ENCODE measurements around the gene CYP2D6. TPM values are rescaled to one million over a fixed set of nuclear protein-coding genes. Genes with fewer than 3 reads are reported as not detected.
"Not testable (repeated sequence)": the region's sequence is repeated elsewhere in the genome, so short reads cannot be mapped to it uniquely, and the experiment has no call there.

CYP2D6 gene
- total RNA-seq, 1 donor from 2014 or later = 1.1 TPM

DNA sequence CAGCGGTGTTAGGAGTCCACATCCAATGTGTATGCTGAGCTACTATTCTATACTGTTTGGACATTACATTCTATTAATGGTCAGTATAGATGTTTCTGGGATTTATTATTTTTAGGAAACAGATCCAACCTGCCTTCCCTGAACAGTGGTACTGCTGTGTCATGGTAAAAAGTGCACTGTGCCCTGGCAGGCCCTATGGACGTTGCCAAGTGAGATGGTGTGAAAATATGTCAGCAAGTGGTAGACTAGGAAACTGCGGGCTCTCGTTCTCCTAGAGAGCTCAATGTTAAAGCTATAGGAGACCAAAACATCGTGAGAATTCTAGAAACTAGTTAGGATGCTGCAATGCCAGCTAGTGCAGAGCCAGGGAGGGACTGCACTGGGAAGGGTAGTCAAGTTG, 26.0 kb upstream of the CYP2D6 start:
- peak; percentile 50 for ATAC-seq

DNA sequence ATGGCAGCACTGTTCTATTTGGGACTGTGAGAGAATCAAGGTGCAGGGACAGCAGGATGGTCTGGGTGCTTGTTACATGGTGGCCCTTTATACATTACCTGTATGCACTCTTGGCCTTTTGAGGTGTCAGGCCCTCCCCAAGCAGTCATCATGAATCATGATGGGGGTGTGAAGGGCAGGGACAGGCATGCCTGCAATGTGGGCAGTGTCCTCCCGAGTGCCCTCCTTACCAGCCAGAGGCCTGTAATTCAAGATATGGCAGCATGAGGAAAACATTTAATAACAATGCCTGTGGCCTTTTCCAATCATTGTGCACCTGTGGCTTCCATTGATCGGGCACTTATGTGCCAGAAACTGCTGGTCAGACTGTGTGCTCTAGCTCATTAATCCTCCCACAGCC, 25.5 kb upstream of the CYP2D6 start:
- ATAC-seq = peak; percentile 92

GRCh38 chr22:42155053-42155543, 24.5 kb upstream of the CYP2D6 start:
- no peak for ATAC-seq

GRCh38 chr22:42154293-42155052, 23.9 kb upstream of the CYP2D6 start:
- ATAC-seq = no peak

DNA sequence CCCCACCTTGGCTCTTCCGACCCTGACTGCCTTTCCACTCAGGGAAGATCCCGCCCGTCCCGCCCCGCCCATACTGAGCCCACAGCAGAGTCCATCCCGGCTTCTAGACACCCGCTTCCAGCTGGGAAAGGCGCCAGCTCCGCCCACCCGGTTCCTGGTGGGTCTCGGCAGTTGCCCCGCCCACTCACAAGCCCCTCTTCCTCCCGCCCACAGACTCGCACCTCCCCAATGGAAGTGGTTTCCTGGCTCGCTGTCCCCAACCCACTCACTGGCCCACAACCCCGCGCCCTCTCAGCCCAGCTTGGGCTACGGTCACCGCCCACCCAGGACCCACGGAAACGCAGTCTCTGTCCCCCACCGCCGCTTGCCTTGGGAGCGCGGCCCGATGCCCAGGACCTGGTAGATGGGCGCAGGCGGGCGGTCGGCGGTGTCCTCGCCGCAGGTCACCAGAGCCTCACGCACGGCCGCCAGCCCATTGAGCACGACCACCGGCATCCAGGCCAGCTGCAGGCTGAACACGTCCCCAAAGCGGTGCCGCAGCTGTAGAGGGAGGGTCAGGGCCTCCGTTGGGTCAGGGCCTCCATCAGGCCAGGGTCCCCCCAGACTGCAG, 22.2 kb upstream of the CYP2D6 start:
- ATAC-seq = no peak

DNA sequence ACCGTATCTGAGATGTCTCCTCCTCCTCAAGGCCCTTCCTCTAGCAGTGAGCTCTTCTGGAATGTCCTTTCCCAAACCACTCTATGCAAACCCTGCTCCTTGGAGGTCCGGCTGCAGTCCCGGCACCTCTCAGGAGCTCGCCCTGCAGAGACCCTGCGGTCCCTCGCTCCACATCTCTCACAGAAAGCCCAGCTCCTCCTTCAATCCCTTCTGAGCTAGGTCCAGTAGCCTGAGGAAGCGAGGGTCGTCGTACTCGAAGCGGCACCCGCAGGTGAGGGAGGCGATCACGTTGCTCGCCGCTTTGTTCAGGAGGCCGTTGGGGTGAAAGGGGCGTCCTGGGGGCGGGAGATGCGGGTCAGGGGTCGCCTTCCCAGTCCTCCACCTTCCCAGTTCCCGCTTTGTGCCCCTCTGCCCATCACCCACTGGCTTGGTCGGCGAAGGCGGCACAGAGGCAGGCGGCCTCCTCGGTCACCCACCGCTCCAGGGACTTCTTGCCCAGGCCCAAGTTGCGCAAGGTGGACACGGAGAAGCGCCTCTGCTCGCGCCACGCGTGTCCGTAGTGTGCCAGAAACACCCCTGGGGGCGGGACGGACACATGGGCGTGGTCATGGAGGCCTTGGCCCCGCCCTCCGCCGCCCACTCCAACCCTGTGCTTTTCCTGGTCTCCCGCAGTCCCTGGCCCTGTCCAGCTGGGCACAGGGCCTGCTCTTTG, 21.5 kb upstream of the CYP2D6 start:
- ATAC-seq = no peak

DNA sequence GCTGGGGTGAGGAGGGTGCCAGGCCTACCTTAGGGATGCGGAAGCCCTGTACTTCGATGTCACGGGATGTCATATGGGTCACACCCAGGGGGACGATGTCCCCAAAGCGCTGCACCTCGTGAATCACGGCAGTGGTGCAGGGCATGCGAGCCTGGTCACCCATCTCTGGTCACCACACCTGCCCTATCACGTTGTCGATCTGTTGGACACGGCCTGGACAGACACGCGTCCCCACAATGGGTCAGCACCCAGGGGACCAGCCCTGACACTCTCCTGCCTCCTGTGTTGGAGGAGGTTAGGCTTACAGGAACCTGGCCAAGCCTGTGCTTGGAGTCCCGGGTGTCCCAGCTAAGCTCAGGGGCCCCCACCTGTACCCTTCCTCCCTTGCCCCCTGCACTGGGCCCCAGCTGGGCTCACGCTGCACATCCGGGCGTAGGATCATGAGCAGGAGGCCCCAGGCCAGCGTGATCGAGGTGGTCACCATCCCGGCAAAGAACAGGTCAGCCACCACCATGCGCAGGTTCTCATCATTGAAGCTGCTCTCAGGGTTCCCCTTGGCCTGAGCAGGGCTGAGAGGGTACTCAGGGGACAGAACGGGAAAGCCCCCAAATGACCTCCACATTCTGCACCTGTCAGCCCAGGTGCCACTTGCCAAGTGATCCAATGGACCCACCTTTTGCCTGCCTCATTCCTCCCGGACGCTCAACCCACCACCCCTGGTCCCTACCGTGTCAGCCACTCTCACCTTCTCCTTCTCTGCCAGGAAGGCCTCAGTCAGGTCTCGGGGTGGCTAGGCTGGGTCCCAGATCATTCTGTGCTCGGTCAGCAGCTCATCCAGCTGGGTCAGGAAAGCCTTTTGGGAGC, 20.3 kb upstream of the CYP2D6 start:
- ATAC-seq = no peak

DNA sequence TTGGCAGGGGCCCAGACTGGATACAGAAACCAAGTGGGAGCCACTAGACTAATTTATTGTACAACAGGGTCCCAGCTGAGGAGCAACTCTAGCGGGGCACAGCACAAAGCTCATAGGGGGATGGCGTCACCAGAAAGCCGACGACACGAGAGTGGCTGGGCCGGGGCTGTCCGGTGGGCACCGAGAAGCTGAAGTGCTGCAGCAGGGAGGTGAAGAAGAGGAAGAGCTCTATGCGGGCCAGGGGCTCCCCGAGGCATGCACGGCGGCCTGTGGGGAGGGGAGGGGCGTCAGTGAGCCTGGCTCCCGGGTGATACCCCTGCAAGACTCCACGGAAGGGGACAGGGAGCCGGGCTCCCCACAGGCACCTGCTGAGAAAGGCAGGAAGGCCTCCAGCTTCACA, 19.2 kb upstream of the CYP2D6 start:
- ATAC-seq = not testable (repeated sequence)

GRCh38 chr22:42145175-42145574, 14.6 kb upstream of the CYP2D6 start:
- no peak for ATAC-seq

DNA sequence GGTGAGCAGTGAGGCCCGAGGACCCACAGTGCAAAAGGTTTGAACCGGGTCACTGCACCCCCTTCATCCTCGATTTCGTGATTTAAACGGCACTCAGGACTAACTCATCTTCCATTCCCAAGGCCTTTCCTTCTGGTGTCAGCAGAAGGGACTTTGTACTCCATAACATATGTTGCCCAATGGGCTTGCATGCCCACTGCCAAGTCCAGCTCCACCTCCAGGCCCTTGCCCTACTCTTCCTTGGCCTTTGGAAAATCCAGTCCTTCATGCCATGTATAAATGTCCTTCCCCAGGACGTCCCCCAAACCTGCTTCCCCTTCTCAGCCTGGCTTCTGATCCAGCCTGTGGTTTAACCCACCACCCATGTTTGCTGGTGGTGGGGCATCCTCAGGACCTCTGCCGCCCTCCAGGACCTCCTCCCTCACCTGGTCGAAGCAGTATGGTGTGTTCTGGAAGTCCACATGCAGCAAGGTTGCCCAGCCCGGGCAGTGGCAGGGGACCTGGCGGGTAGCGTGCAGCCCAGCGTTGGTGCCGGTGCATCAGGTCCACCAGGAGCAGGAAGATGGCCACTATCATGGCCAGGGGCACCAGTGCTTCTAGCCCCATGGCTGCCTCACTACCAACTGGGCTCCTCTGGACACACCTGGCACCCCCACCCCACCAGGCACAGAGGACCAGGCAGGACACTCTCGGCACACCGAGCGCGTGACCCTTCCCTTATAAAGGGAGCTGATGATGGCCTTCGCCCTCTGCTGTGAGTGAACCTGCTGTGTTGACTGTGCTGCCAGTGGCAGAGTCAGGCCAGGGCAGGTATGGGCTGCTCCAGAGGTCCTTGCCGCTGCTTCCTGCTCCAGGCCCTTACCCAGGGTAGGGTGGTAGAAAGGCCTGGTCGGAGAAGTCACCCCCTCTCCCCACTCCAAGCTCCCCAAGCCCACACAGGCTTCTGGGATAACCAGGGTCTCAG, 13.5 kb upstream of the CYP2D6 start:
- not testable (repeated sequence) for ATAC-seq

- ATAC-seq = no peak
Measured at GRCh38 chr22:42142771-42143461, 12.3 kb upstream of the CYP2D6 start.

DNA sequence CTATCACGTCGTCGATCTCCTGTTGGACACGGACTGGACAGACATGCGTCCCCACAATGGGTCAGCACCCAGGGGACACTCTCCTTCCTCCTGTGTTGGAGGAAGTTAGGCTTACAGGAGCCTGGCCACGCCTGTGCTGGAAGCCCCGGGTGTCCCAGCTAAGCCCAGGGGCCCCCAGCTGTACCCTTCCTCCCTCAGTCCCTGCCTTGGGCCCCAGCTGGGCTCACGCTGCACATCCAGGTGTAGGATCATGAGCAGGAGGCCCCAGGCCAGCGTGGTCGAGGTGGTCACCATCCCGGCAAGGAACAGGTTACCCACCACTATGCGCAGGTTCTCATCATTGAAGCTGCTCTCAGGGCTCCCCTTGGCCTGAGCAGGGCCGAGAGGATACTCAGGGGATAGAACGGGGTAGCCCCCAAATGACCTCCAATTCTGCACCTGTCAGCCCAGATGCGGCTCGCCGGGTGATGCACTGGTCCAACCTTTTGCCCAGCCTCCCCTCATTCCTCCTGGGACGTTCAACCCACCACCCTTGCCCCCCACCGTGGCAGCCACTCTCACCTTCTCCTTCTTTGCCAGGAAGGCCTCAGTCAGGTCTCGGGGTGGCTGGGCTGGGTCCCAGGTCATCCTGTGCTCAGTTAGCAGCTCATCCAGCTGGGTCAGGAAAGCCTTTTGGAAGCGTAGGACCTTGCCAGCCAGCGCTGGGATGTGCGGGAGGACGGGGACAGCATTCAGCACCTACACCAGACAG, 10.9 kb upstream of the CYP2D6 start:
- ATAC-seq = not testable (repeated sequence)

- ATAC-seq = not testable (repeated sequence)
Measured at GRCh38 chr22:42140153-42140552, 9.5 kb upstream of the CYP2D6 start.

- ATAC-seq = not testable (repeated sequence)
Measured at GRCh38 chr22:42139508-42139907, 8.9 kb upstream of the CYP2D6 start.

- no peak for ATAC-seq
Measured at GRCh38 chr22:42138972-42139371, 8.4 kb upstream of the CYP2D6 start.

DNA sequence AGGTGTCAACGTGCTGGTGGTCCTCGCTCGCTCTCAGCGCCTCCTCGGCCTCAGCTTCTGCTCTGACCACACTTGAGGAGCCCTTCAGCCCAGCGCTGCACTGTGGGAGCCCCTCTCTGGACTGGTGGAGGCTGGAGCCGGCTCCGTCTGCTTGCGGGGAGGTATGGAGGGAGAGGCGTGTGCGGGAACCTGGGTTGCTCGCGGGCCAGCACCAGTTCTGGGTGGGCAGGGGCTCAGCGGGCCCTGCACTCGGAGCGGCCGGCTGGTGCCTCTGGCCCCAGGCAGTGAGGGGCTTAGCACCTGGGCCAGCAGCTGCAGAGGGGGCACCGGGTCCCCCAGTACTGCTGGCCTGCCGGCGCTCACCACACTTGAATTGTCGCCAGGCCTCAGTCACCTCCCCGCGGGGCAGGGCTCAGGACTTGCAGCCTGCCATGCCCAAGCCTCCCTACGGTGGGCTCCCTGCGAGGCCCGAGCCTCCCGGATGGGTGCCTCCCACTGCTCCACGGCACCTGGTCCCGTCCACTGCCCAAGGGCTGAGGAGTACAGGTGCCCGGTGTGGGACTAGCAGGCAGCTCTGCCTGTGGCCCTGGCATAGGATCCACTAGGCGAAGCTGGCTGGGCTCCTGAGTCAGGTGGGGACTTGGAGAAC, 7.6 kb upstream of the CYP2D6 start:
- ATAC-seq = no peak

- peak; percentile 16 for ATAC-seq
Measured at GRCh38 chr22:42135688-42136087, 5.1 kb upstream of the CYP2D6 start.

GRCh38 chr22:42134100-42135020, 3.8 kb upstream of the CYP2D6 start:
- peak; percentile 16 for ATAC-seq

All from esophagus mucosa (tissue), 1 donor.